RWPE1 (cell line): ENCODE measurements around the gene TXN2.
"Not testable (repeated sequence)": the region's sequence is repeated elsewhere in the genome, so short reads cannot be mapped to it uniquely, and the experiment has no call there.

Source experiments
- CTCF ChIA-PET: fragments of 350-600 bp; sonication (Branson Sonifier 250); formaldehyde crosslinking; extraction: SDS; loops from one replicate; lab custom pipeline; 2021; lab: Yijun Ruan, JAX
- POLR2A ChIA-PET: fragments of 400-600 bp; formaldehyde crosslinking; extraction: SDS; loops from one replicate; lab custom pipeline; 2020; ENCODE audit warnings: antibody characterized with exemption; ENCODE audit not compliant: low non-redundant PET; lab: Yijun Ruan, JAX
- DNase-seq: peaks from one replicate; pipeline ENCODE4 v3.0.0; 2012; ENCODE audit warnings: low spot score
- H3K27ac ChIP-seq: fragments of 450-650 bp; 2 replicates; pipeline ENCODE4 v1.5.1; 2017
- CTCF ChIP-seq: fragments of 450-650 bp; conservative IDR thresholded peaks from 2 replicates; pipeline ENCODE4 v1.5.1; 2017; ENCODE audit warnings: low read depth, mild to moderate bottlenecking

Gene TXN2

GRCh38 chr22:36481393-36482168 lies at the start of gene TXN2:
Gene TXN2 (minus strand): TSS chr22:36481640. CDS start chr22:36480837, 803 bp downstream.
- ChIA-PET POLR2A (no interaction called here), CTCF (interaction anchor here (1.1 kb wide), 1 partner anchor 11 kb away, joined by 3 read pairs; no protein-coding TSS in a partner anchor)
- peak; percentile 89 for DNase-seq
- TF ChIP-seq CTCF = no peak
- H3K27ac ChIP-seq = peak within 1 kb of the TSS; percentile 97

- ChIA-PET POLR2A (no interaction called here), CTCF (interaction anchor here (0.7 kb wide), 1 partner anchor 201 kb away, joined by 3 read pairs; no protein-coding TSS in a partner anchor)
- peak within 1 kb of the TSS; percentile 94 for H3K27ac ChIP-seq
- no peak for TF ChIP-seq CTCF
- DNase-seq = peak; percentile 84
Observed at GRCh38 chr22:36528795-36529751, 47.6 kb upstream of the TXN2 start, which contains the start of gene EIF3D. Gene EIF3D (minus strand): TSS chr22:36529166. CDS start chr22:36526121, 3,045 bp downstream.

GRCh38 chr22:36528341-36528740 lies 46.9 kb upstream of the TXN2 start:
- CTCF ChIA-PET = no interaction called here
- POLR2A ChIA-PET = no interaction called here
- H3K27ac ChIP-seq = peak overlapping the region; percentile 94
- no peak for DNase-seq
- TF ChIP-seq CTCF = no peak

- DNase-seq = no peak
- POLR2A ChIA-PET = no interaction called here
- TF ChIP-seq CTCF = no peak
- CTCF ChIA-PET = no interaction called here
- H3K27ac ChIP-seq = no peak overlapping the region
Observed at GRCh38 chr22:36522662-36523061, 41.2 kb upstream of the TXN2 start.

- ChIA-PET POLR2A (interaction anchor here (0.6 kb wide), 1 partner anchor 10 kb away, joined by 5 read pairs; no protein-coding TSS in a partner anchor), CTCF (no interaction called here)
- no peak for TF ChIP-seq CTCF
- H3K27ac ChIP-seq = peak overlapping the region; percentile 23; the same call in 1 of the 2 replicates
- no peak for DNase-seq
Observed at GRCh38 chr22:36520423-36520822, 39.0 kb upstream of the TXN2 start.

GRCh38 chr22:36519906-36520305 lies 38.5 kb upstream of the TXN2 start:
- POLR2A ChIA-PET, DNase-seq, CTCF ChIA-PET, H3K27ac ChIP-seq: not testable (repeated sequence)
